HG03457 (cell line): Measurements from ENCODE around the gene TMEM132A.

Experiments
- ATAC-seq: cut with Tn5 transposase; IDR thresholded peaks from one replicate; pipeline ENCODE4 v1.9.1; 2021; ENCODE audit warnings: moderate number of reproducible peaks; ENCODE audit not compliant: unreplicated experiment

Gene TMEM132A

DNA sequence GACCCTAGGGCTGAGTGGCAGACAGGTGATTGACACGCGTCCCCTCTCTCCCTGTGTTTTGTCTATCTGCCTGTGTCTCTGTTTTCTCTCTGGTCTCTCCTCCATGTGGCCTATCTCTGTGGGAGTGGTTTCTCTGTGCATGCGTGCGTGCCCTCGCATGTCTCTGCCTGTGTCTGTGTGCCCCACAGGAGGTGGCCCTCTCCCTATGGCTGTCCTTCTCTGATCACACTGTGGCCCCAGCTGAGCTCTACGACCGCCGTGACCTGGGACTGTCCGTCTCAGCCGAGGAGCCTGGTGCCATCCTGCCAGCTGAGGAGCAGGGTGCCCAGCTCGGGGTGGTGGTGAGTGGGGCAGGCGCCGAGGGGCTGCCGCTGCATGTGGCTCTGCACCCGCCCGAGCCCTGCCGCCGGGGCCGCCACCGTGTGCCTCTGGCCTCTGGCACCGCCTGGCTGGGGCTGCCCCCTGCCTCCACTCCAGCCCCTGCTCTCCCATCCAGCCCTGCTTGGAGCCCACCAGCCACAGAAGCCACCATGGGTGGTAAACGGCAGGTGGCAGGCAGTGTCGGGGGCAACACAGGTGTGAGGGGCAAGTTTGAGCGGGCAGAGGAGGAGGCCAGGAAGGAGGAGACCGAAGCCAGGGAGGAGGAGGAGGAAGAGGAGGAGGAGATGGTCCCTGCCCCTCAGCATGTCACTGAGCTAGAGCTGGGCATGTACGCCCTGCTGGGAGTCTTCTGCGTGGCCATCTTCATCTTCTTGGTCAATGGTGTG is 11.6 kb downstream of the TMEM132A start:
- ATAC-seq, result no peak

DNA sequence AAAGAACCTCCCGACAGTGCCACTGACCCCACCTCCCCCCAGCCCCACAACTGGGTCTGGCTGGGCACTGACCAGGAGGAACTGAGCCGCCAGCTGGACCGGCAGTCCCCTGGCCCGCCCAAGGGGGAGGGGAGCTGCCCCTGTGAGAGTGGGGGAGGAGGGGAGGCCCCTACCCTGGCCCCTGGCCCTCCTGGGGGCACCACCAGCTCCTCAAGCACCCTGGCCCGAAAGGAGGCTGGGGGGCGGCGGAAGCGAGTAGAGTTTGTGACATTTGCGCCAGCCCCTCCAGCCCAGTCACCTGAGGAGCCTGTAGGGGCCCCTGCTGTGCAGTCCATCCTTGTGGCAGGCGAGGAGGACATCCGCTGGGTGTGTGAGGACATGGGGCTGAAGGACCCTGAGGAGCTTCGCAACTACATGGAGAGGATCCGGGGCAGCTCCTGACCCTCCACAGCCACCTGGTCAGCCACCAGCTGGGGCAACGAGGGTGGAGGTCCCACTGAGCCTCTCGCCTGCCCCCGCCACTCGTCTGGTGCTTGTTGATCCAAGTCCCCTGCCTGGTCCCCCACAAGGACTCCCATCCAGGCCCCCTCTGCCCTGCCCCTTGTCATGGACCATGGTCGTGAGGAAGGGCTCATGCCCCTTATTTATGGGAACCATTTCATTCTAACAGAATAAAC is 12.3 kb downstream of the TMEM132A start:
- ATAC-seq, result no peak

DNA sequence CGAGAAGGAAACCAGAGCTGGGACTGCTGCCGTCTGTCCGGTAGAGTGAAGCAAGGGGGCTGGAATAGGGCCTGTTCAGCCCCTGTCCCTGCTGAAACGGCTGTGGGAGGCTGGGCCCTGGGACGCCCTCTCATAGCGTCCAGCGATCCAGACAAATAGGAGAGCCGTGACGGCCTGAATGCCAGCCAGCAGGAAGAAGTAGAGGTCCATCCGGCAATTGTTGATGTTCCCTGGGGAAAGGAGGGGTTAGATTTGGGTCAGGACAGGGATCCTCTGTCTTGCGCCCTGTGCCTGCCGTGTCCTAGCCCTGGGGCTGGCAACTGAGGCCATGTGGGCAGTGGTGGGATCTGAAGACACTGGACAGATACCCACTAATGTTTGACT is 12.9 kb downstream of the TMEM132A start:
- no peak for ATAC-seq

DNA sequence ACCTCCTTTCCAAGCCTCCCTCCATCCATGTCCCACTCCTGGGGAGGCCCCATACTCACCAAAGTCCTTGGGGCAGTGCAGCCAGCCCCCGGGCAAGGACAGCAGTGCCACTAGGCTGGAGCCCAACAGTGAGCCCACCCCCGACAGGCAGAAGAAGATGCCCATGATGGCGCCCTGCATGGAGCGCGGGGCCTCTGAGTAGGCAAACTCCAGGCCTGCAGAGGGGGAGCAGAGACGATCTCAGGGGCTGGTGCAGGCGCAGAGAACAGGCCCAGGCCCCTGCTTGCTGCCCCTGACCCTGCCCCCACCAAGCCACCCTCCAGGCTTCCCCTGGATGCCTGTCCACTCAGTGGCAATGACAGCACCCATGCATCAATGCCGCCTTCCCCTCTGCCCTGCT is 13.6 kb downstream of the TMEM132A start:
- no peak for ATAC-seq

DNA sequence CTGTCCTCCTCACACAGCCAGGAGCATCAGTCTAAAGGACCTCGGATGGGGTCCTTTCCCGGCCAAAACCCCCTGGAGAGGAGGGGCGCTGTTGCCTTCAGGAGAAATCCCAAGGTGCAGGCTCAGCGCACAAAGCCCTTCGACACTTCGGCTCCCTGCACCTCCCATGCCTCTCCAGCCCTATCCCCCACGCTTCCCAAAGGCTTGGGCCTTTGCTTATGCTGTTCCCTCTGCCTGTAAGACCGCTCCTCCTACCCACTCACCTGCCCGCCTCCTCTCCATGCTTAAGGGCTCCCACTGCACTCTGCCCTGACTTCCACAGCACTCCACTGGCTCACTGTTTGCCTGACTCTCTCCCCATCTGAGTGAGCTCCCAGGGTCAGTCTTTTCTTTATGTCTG is 14.2 kb downstream of the TMEM132A start:
- no peak for ATAC-seq

DNA sequence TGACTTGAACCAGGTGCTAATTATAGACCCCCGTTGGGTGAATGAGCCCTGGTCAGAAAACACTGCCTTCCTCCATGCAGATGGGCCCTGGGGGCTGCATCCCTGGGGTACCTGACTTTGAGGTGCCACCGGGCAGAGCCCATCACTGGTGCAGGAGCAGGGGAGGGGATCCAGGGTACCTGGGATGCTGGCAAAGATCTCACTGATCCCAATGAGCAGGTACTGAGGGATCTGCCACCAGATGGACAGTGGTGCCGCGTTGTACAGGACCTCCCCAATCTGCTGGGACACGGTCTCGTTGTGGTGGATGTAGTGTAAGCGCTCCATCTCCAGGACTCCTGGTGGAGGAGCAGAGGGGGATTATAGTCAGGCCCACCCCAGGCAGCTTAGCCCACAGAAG is 15.0 kb downstream of the TMEM132A start:
- no peak for ATAC-seq

DNA sequence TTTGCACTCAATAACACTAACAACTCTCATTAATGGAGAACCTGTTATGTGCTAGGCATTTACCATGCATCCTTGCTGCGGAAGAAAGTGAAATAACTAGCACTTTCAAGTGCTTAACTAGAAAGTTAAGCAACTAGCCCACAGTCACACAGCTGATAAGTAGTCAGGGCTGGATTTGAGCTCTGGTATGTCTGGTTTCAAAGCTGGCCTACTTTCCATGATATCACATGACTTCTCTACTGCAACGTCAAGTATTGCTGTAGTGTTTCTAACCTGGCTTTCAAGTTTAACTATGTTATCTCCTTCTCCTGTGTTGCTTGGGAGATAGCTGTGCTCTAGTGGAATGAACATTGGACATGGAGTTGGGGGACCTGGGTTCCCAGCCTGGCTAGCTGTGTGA is 15.6 kb downstream of the TMEM132A start:
- no peak for ATAC-seq

DNA sequence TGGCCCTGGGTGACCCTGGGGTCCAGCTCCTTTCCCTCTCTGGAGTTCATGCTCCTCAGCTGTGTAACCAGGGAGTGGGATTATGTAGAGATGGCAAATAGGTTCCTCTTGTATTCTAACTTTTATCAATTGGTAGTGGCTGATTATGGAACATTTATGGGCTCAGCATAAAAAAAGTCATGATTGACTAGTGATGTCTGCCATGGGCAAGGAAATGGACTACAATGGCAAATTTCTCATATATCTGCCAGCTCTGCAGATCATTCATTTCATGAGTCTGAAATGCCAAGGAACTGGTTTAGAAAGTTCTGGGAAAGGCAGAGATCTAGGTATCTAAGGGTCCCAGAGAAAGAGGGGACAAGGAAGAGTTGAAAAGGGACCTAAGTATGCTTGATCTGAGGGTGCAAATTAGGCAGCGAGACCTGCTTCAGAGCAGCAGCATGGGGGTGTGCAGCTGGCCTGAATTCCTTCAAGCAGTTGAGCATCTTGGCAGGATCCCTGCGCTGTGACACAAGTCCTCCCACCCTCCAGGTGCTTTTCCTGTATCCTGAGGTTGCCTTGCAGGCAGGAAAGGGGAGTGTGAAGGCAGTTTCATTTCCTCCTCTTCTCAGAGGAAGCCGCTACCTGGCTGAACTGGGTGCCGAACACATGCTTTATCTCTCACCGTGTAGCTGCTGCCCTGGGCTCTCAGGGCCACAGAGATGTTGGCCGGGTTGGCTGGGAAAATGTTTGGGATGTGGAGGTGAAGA is 17.3 kb downstream of the TMEM132A start:
- no peak for ATAC-seq

DNA sequence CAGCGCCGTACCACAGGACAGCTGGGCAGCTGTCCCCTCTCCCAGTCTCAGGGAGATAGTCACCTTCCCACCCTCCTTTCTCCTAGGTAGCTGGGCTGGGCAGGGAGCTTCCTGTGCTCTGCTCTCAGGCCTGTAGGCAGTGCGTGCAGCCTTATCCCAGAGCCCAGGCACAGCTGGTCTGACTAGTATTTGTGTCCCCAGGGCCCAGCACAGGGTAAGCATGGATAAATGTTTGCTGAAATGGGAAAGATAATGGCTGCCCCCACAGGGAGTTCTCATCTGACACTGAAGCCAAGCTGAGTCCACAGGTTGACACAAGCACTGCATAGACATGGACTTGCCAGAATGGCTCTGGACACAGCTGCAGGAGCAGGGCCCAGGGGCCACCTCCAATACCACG is 18.0 kb downstream of the TMEM132A start:
- no peak for ATAC-seq

DNA sequence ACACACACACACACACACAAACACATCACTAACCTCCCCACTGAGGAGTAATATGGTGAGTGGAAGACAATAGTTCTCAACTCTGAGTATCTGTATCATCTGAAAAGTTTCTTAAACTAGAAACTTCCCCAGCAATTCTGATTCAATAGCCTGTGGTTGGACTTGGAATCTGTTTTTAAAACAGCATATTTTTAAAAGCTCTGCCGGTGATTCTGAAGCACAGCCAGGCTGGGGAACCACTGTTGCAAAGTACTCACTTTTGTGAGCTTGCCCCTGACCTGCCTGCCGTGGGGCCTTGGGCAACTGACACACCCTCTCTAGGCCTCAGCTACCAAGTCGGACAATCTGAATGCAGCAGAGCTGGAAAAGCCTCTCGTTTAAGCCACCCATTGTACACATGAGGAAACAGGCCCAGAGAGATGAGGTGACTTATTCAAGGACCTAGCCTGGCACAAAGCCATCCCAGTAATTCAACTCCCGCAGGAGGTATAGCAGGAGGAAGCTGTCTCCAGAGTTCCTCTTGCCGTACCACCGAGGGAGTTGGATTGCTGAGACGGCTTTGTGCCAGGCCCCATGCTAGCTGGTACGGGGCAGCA is 18.8 kb downstream of the TMEM132A start:
- ATAC-seq, result no peak

DNA sequence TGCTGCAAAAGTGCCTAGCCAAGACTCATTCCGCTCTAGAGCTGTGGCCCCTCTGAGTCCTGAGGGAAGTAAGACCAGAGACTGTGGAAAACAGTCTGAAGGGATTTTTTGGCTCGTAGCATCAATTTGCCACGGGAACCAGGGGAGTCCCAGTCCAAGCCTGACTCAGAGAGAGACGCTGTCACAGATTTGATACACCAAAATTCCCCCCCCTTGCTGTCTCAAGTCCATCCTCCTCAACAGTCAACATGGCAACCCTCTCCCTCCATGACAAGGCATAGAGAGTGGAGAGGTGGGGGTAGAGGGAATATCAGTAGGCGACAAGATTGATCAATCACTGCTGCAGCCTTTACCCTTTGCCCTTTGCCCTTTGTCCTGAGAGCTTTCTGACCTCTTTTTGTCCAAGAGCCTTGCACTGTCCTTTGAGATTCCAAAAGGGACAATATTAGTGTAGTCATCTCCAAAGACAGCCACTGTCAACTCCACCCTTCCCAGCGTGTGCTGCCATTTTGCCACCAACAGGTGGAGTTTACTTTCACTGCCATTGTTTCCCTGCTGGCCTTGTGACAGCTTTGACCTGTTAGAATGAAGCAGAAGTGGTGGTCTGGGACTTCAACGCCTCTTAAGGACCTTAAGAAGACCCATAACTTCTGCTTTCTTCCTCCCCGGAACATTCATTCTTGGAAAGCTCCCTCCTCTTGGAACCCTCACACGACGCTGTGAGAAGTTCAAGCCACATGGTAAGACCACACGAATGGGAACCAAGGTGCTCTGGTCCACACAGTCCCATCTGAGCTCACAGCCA is 20.4 kb downstream of the TMEM132A start:
- ATAC-seq, result no peak

DNA sequence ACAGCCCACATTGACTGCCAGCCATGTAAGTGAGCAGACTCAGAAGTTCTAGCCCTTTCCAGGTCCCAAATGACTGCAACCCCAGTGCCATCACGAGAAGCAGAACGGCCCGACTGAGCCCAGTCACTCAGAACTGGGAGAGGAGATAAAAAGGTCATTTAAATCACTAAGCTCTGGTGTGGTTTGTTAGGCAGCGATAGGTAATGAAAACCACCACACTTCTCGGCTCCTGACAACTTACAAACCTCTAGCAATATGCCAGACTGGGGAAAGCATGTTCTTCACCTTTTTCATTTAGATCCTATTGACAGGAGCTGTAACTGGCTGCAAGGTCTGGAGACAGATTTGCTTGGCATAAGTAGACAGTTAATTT is 21.0 kb downstream of the TMEM132A start:
- no peak for ATAC-seq

DNA sequence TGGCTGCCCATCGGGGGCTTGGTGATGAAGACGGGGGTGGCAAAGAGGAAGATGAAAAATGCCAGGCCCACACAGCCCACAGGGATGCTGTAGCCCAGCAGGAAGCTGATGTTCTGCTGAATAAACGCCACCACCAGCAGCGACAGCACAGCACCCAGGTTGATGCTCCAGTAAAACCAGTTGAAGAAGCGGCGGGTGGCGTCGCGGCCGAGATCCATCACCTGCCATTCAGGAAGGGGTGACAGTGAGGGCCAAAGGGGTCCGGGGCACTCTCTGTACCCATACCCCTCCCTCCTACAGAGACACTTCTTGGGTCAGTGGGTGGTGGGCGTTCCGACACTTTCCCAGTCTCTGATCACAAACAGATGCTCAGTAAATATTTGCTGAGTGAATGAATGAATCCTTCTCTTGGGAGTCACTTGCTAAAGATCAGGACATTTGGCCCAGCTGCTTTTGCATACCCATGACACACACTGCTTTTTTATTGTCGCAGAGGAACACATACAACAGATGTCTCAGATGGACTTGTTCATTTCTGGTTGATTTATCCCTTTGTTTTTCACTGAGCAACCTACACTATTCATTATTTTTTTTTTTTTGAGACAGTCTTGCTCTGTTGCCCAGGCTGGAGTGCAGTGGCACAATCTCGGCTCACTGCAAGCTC is 22.5 kb downstream of the TMEM132A start:
- no peak for ATAC-seq

DNA sequence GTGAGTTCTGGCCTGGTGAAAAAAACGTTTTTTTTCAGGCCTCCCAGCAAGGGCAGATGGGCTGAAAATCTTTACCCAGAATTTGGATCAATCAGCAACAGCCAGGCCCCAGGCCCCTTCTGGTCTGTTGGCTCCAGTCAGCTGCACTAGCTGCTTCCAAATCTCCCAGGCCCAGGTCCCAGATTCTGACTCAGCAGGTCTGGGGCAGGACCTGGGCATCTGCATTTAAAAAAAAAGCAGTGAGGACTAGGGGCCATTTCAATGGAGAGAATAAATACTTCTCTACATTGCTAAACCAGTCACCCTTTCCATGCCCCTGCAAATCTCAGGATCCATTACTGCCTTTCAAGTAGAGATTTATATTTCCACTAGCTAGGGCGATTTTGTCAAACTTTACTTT is 23.4 kb downstream of the TMEM132A start:
- no peak for ATAC-seq

DNA sequence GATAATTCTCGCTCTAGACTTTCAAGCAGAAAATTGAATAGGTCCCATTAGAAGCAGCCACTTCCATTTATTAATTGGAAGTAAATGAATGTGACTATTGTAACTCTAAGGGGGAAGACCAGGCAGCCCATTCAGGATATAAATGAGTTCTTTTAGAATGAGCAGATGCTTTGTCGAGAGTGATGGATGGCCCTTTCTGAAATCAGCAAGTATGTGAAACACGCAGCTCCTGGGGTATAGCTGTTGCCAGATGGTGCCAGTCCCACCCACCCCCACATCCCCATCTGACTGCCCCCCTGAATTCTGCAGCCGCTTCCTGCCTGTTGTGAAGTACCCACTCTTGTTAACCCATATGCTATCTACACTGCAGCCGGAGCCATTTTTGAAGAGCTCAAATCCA is 24.0 kb downstream of the TMEM132A start:
- no peak for ATAC-seq

DNA sequence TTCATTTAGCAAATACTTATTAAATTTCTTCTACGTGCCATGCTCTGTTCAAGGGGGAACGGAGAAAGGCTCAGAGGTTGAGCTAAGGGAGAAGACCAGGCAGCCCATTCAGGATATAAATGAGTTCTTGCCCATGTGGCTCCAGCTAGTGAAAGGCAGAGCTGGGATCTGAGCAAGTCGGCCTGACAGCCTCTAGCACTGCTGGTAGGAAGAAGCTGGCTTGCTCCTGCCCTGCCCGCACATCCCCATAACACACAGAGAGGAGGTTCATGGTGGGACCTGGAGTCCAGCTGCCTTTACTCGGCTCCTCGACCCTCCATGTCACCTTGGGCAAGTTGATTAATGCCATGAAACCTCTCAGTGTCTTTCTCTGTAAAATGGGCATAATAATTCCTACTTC is 25.8 kb downstream of the TMEM132A start:
- ATAC-seq, result no peak

DNA sequence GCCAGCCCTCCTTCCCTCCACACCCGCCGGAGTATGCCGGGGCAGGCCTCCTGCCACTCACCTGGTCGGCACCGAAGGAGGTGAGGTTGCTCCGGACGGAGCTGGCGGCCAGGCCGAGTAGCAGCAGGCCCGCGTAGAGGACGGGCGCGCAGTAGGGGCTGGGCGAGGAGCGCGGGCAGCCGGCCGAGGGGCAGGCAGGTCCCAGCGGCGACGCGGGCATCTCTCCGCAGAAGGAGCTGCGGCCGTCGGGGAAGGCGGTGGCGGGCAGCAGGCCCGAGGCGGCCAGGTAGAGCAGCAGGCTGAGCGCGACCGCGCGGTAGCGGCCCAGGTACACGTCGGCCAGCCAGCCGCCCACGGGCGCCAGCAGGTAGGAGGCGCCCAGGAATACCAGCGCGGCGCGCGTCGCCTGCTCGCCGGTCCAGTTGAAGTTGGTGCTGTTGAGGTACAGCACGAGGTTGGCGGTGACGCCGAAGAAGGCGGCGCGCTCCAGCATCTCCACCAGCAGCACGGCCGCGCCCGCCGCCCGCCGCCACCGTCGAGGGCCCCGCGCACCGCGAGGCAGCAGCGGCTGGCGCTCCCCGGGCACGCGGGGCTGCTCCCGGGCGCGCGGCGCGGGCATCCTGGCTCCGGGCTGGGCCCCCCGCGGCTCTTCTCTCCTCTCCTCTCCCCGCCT is 26.8 kb downstream of the TMEM132A start:
- ATAC-seq, result no peak

DNA sequence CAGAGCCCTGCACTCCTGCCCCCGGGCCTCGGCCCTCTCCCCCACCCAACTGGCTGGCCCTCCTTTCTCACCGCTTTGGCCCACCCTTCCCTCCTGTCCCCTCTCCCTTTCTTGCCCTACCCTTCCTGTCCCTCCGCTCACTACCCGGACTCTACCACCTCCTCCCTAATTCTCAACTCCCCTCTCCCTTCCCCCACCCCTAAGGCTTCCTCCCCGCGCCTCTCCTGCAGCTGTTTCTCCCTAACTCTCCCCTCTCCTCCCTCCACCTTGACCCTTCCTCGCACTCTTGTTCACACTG is 27.3 kb downstream of the TMEM132A start:
- no peak for ATAC-seq

DNA sequence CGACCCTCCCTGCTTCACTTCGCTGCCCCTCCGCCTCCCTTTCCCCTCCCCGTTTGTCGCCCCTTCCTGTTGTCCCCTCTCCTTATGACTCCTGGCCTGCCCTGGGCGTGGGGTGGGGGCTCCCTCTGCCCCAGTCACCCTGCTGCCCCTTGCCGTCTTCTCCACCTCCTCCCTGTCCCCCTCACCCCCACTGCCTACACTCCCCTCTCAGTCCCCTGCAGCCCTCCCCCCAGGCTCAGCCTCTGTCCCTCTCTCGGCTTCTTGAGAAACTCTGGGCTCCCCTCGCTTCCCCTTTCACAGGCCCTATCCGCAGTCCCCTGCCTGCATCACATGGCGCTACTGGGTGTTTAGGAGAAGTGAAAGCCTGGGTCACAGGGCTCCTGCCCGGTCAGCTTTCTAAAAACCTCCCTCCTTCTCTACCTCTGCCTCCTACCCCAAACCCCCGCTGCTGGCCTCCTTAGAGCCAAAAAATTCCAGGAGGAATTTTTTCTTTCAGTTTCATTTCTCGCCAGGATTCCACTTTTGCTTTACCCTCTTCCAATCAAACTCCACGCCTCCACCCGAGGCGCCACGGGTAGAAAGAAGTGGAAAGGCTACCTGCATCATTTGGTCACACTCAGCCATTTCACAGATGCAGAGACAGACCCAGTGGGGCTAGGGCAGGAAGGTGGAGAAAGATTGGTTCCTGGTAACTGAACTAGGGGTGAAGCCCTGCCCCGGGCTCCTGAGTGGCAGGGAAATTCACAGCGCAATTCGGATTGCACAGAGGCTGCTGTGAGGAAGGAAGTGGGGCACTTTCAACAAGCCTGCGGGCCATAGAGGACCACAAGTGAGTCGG is 27.9 kb downstream of the TMEM132A start, which contains the start of gene SLC15A3:
Gene SLC15A3 (minus strand): TSS at position 273 of the 838 bp plus-strand sequence. CDS start 625 bp downstream, outside the sequence.
- ATAC-seq, result peak; percentile 62
